ENCODE data around the gene KRT6A.

The KRT6A gene

GRCh38 chr12:52493172-52493571 lies at the start of gene KRT6A:
KRT6A (minus strand) TSS chr12:52493257; CDS start chr12:52493188, 69 bp downstream.
- no peak for DNase-seq

DNA sequence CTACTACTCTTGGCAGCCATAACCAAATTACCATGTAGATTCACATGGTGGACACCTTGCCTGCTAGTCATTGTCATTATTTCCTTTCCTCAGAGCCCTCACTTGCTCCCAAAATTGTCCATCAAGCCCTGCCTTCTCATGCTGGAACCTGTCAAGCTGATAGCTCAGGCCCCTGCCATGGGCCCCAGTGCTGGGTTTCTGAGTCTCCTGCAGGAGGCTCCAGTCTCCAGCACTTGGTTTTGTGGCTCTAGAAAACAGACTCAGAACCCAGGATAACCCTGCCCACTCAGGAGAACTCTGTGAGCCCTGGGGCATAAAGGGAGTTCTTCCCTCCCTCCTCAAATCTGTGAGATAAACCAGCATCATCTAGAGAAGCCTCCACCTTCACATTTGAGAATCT lies 49.1 kb upstream of the KRT6A start:
- no peak for DNase-seq

DNA sequence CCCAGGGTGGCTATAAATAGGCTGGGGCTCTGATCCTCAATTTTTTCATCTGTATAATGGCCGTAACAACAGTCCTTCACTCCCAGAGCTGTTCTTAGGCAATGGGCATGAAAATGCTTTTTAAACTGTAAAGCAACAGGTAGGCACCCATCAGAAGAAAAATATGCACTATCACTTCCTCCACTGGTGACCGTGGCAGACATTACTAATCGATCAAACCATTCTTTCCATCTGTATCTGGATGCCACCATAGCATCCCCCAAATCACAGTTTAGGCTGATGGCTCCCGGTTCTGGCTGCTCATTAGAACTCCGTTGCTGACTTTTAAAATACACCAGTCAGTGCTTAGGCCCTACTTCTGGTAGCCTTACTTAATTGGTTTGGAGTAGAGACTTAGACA lies 48.7 kb upstream of the KRT6A start:
- no peak for DNase-seq

DNA sequence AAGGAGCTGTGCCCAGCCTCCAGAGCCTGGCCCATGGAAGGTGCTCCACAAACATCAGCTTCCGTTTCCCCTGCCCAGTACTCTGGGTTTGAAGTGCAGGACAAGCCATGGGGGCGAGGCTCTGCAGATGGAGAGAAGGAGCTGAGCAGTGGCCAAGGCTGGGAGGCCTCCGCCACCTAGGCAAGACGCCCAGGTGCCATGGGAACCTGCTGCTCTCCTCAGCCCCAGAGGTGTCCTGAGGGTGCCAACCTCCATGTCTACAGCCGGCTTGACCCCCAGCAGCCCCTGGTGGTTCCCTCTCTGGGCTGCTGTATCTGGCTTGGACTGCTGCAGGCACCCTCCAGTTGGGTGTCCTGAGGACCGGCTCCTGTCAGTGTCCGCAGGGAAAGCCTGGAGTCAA lies 47.5 kb upstream of the KRT6A start:
- no peak for DNase-seq

- no peak for DNase-seq
Observed at GRCh38 chr12:52539821-52540173, 46.7 kb upstream of the KRT6A start.

- no peak for DNase-seq
Observed at GRCh38 chr12:52539083-52539820, 46.2 kb upstream of the KRT6A start.

- no peak for DNase-seq
Observed at GRCh38 chr12:52537101-52537500, 44.0 kb upstream of the KRT6A start.

- DNase-seq = no peak
Observed at GRCh38 chr12:52535574-52535973, 42.5 kb upstream of the KRT6A start.

DNA sequence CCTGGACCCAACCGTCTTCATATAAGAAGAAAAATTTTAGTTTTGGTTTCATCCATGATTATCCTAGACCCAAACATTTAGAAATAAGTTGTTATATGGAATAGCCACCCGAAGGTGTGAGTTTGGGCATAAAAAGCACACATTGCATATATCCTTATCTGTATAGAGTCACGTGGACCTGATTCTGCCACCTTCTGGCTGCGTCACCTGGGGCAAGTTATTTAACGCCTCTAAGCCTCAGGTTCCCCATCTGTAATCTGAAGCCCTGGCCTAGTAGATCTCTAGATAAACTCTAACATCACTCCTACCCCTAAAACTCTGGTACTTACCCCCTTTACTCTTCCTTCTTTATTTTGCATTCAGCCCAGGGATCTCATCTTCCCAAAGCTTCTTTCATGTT lies 41.4 kb upstream of the KRT6A start:
- DNase-seq = no peak

DNA sequence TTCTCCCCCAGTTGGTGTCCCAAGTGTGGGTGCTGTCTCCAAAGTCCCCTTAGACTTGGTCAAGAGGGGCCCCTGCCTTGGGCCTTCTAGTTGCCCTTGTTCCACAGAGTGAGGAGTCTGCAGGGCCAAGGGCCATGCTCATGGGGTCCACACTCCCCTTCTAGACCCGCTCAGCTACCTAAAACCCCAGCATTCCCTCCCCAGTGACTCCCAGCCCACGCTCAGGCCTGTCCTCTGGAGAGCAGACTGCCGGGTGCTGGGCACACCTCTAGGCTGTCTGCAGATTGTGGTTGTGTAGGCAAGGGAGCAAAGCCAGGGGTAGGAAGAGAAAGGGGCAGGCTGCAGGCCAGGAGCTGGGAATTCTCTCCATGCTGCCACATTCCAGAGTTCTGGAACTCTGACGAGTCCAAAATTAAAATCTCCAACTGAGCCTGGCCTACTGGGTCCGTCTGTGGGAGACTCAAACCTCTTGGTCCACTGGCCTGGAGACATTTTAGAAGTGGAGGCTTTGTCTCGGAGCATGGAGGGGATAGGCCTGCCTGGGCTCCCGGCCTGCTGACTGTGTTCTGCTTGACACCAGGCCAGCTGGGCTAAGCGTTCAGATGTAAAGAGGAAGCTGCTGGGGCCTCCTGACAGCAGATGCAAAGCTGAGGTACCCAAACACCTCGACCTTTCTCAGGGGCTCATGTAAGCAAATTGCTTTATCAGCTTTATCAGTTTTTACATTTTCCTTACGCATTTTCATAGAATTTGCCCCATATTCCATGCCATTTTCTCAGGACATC lies 40.8 kb upstream of the KRT6A start:
- no peak for DNase-seq

GRCh38 chr12:52532636-52533035 lies 39.6 kb upstream of the KRT6A start:
- peak; percentile 21 to 37 (median 31) for DNase-seq

- DNase-seq = peak; percentile 77 to 81 (median 81)
Observed at GRCh38 chr12:52531566-52532300, 38.7 kb upstream of the KRT6A start.

DNA sequence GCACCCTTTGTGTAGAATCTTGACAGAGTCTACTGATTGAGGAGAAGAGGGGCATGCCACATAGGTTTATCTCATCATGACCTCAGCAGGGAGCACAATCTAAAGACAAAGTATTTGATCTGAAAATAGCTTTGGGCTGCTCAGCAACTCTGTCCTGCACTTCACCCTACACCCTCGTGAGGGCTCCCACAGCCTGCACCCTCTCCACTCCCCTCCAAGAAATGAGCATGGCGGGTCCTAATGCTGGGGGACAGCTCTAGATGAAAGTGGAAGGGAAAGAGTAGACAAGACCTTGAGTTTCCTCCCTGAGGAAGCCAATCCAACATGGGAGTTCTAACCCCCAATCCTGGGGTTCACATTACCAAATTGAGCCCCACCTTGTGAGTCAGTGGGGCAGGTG lies 37.8 kb upstream of the KRT6A start:
- no peak for DNase-seq

GRCh38 chr12:52530366-52530765 lies 37.3 kb upstream of the KRT6A start:
- DNase-seq = no peak

- DNase-seq = no peak
Observed at GRCh38 chr12:52529846-52530245, 36.8 kb upstream of the KRT6A start.

GRCh38 chr12:52529417-52529816 lies 36.4 kb upstream of the KRT6A start:
- DNase-seq = no peak

- no peak for DNase-seq
Observed at GRCh38 chr12:52528641-52529143, 35.6 kb upstream of the KRT6A start.

DNA sequence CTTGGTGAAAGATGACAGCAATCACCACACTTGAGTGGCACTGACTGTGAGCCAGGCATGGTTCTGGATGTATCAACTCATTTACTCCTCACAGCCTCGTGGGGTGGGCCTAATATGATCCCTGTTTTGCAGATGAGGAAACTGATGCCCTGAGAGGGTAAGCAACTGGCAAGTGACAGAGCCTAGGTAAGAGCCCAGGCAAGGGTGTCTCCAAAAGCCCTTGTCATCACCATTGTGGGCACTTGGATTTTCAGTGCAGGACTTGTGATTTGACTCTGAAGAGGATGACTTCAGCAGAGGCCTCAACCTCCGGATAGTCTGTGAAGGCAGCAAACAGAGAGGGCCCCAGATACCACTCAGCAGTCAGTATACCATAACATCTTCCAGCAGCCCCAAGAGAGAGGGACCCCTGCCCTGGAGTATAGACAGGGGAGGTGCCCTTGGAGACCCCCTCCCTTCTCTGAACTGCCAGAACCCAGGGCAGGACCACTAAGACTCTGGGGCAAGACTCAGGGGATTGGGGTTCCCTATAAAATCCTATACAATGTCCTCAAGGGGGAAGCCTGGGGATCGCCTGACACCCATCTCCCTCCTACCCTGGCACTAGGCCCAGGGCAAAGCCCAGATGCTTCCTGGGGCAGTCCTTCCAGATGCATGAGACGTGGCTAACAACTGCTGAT lies 34.2 kb upstream of the KRT6A start:
- DNase-seq = no peak

- no peak for DNase-seq
Observed at GRCh38 chr12:52526511-52526951, 33.5 kb upstream of the KRT6A start.

DNA sequence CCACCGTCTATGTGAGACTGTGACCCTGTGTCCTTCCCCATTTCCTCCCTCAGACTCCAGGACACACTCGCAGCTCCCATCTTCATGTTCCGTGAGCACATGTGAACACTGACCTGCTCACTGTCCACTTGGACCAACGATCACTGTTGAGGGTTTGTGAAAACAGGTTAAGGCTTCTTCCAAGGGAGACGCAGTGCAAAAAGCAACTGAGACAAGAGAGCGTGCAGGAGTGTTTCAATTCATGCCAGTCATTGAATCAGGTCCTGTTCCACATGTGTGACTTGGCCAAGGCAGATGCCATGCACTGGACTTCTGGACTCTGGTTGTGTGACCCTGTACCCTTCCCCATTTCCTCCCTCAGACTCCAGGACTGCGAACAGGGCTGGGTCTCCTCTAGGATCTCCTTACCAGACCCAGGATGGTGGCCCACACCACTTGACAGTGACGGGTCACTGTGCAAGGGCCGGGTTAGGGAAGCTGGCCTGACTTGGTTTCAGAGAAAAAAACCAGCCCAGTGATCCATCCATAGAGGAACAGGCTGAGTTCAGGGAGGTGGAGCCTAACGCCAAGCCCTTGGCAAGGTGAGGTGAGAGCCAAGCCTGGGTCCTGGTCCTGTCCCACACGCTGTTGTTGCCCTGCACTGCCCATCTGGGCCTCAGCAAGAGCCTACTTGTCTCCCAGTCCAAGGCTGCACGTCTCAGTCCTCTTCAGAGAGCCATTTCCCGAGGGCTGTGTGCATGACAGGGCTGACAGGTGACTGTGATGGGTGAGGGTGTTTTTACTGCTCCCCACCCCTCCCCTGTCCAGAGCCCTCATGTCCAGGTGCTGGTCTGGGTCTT lies 32.8 kb upstream of the KRT6A start:
- DNase-seq = no peak

DNA sequence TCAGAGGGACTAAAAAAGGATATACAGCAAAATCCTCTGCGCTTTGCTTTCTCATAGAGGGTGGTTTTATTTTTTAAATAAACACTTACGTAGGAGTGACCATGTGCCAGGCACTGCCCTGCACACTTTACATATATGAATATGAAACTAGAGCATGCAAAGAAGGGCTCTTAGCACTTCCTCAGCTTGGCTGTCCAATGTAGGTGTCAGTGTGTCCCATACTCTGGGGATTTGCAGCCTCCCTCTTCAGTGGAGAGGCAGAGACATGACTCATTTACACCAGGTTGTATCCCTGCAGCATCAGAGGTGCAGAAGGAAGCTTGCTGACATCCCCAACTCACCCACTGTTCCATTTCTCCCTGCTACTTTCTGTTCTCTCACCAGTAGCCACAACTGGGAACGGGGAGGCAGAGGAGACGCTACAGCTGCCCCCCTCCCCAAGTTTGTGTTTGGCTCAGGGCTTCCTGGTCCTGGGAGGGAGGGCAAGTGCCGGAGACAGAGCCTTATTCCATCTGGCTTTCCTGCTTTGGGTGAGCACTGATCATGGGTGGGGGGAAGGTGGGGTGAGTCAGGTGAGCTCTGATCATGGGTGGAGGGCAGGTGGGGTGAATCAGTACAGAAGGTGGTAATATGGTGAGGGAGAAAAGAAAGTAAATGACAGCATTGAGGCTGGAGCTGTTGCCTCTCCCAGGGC lies 32.0 kb upstream of the KRT6A start:
- DNase-seq = no peak

All from suppressor macrophage treated with lipopolysaccharide for 1 hour (primary cell).